Mesenchymal stem cell (in vitro differentiated cells and primary cell): ENCODE data around the gene DPYSL4.

Experiments
- DNase-seq: peaks from one replicate; pipeline ENCODE4 v3.0.0-alpha.2; 2013
- H2AFZ ChIP-seq: one replicate; pipeline ENCODE4 v1.6.1; 2013; ENCODE audit warnings: low read depth, mild to moderate bottlenecking, control low read depth, inconsistent platforms, low read length, moderate library complexity
- H2AK5ac ChIP-seq: 2 replicates; pipeline ENCODE4 v1.6.1; 2013; ENCODE audit warnings: low read length, moderate library complexity, mild to moderate bottlenecking, inconsistent platforms; ENCODE audit not compliant: severe bottlenecking
- H2BK120ac ChIP-seq: one replicate; pipeline ENCODE4 v1.6.1; 2013; ENCODE audit warnings: low read depth, mild to moderate bottlenecking, inconsistent platforms, low read length, moderate library complexity
- H2BK12ac ChIP-seq, 2 experiments: one replicate each; pipeline ENCODE4 v1.6.1; 2013; ENCODE audit warnings: inconsistent platforms in 2 of 2, low read length in 2 of 2, mild to moderate bottlenecking in 2 of 2, moderate library complexity in 2 of 2, control low read depth in 1 of 2
- H2BK15ac ChIP-seq: one replicate; pipeline ENCODE4 v1.6.1; 2013; ENCODE audit warnings: mild to moderate bottlenecking, low read depth, inconsistent platforms; ENCODE audit not compliant: poor library complexity, severe bottlenecking
- H2BK5ac ChIP-seq: 2 replicates; pipeline ENCODE4 v1.6.1; 2013; ENCODE audit warnings: low read depth, mild to moderate bottlenecking, low read length, control low read depth, inconsistent platforms; ENCODE audit not compliant: poor library complexity, severe bottlenecking
- H3K14ac ChIP-seq, 2 experiments: one replicate each; pipeline ENCODE4 v1.6.1; 2013; ENCODE audit warnings: inconsistent platforms in 2 of 2, low read length in 2 of 2, control low read depth in 1 of 2, mild to moderate bottlenecking in 1 of 2, moderate library complexity in 1 of 2
- H3K18ac ChIP-seq, 2 experiments: one replicate each; pipeline ENCODE4 v1.6.1; 2013; ENCODE audit warnings: inconsistent platforms in 2 of 2, low read length in 2 of 2, control low read depth in 1 of 2, low read depth in 1 of 2, mild to moderate bottlenecking in 1 of 2
- H3K23ac ChIP-seq, 2 experiments: one replicate each; pipeline ENCODE4 v1.6.1; 2013; ENCODE audit warnings: inconsistent platforms in 2 of 2, low read length in 2 of 2, mild to moderate bottlenecking in 2 of 2, moderate library complexity in 2 of 2, control low read depth in 1 of 2
- H3K27ac ChIP-seq: 2 replicates; pipeline ENCODE4 v1.5.1; 2013; ENCODE audit warnings: mild to moderate bottlenecking, moderate library complexity, low read length, control low read depth, inconsistent platforms; ENCODE audit not compliant: poor library complexity, severe bottlenecking
- H3K27me3 ChIP-seq, 2 experiments: 2 replicates each; pipeline versions ENCODE4 v1.6.1 to v1.7.0; 2013; ENCODE audit warnings: low read length in 2 of 2, mild to moderate bottlenecking in 2 of 2, moderate library complexity in 2 of 2, control low read depth in 1 of 2, inconsistent platforms in 1 of 2; ENCODE audit not compliant: control insufficient read depth in 1 of 2, insufficient read depth in 1 of 2
- H3K36me3 ChIP-seq, 2 experiments: 2 replicates each; pipeline versions ENCODE4 v1.6.1 to v1.7.0; 2013; ENCODE audit warnings: low read length in 2 of 2, control low read depth in 1 of 2, inconsistent platforms in 1 of 2, low read depth in 1 of 2, mild to moderate bottlenecking in 1 of 2; ENCODE audit not compliant: insufficient read depth in 2 of 2, control insufficient read depth in 1 of 2
- H3K4ac ChIP-seq, 2 experiments: one replicate each; pipeline ENCODE4 v1.6.1; 2013; ENCODE audit warnings: inconsistent platforms in 2 of 2, low read length in 2 of 2, mild to moderate bottlenecking in 2 of 2, moderate library complexity in 2 of 2, control low read depth in 1 of 2, low read depth in 1 of 2
- H3K4me1 ChIP-seq: 2 replicates; pipeline ENCODE4 v1.6.1; 2013; ENCODE audit warnings: low read depth, low read length, control low read depth; ENCODE audit not compliant: control insufficient read depth, insufficient read depth
- H3K4me2 ChIP-seq: 2 replicates; pipeline ENCODE4 v1.6.1; 2013; ENCODE audit warnings: low read length, mild to moderate bottlenecking, inconsistent platforms; ENCODE audit not compliant: poor library complexity, severe bottlenecking
- H3K4me3 ChIP-seq, 2 experiments: 2 replicates each; pipeline versions ENCODE4 v1.5.1 to v1.7.0; 2013; ENCODE audit warnings: low read length in 2 of 2, mild to moderate bottlenecking in 2 of 2, control low read depth in 1 of 2, low read depth in 1 of 2; ENCODE audit not compliant: insufficient read depth in 1 of 2
- H3K79me1 ChIP-seq: replicated peaks from 2 replicates; pipeline ENCODE4 v1.6.1; 2013; ENCODE audit warnings: mild to moderate bottlenecking, control low read depth, low read length, inconsistent platforms; ENCODE audit not compliant: poor library complexity, severe bottlenecking
- H3K9ac ChIP-seq: 2 replicates; pipeline ENCODE4 v1.7.0; 2013; ENCODE audit warnings: mild to moderate bottlenecking, low read length, moderate library complexity
- H3K9me3 ChIP-seq: 2 replicates; pipeline ENCODE4 v1.7.0; 2013; ENCODE audit warnings: mild to moderate bottlenecking, low read length; ENCODE audit not compliant: control insufficient read depth
- H4K8ac ChIP-seq: one replicate; pipeline ENCODE4 v1.6.1; 2013; ENCODE audit warnings: inconsistent platforms, mild to moderate bottlenecking, low read length, moderate library complexity
- H4K91ac ChIP-seq: one replicate; pipeline ENCODE4 v1.6.1; 2013; ENCODE audit warnings: mild to moderate bottlenecking, low read length, inconsistent platforms
- WGBS: methylation state at CpG from one replicate; pipeline ENCODE4 v1.1.7; 2013; ENCODE audit warnings: mixed read lengths; 5-methylcytosine and 5-hydroxymethylcytosine counted together

Gene DPYSL4

GRCh38 chr10:132204781-132205473, 18.2 kb downstream of the DPYSL4 start:
- Histone ChIP-seq H3K27ac (no peak overlapping the region), H3K9ac (no peak overlapping the region), H3K4me3 (no peak overlapping the region), H3K23ac (no peak overlapping the region), H3K18ac (no peak overlapping the region), H2BK15ac (no peak overlapping the region), H3K27me3 (no peaks in the 10 kb centered on the region), H2BK5ac (no peak overlapping the region), H3K79me1 (no peaks in the 10 kb centered on the region), H2BK12ac (no peak overlapping the region), H3K9me3 (no peaks in the 10 kb centered on the region), H4K91ac (no peak overlapping the region), H4K8ac (no peak overlapping the region), H2AK5ac (no peak overlapping the region), H3K4me1 (peaks cover 6% of the 10 kb centered on the region), H2BK120ac (no peak overlapping the region), H2AFZ (no peak overlapping the region), H3K14ac (no peak overlapping the region), H3K4me2 (no peak overlapping the region), H3K4ac (no peak overlapping the region), H3K36me3 (peaks cover 0 to 40% of the 10 kb centered on the region in 2 experiments)
- no peak for DNase-seq
- WGBS = 87% methylated on average over 28 of the region's 28 CpGs

- DNase-seq = no peak
- H3K79me1 ChIP-seq = no peaks in the 10 kb centered on the region
- no peak overlapping the region for H3K4ac ChIP-seq
- H3K27ac ChIP-seq = no peak overlapping the region
- no peak overlapping the region for H2BK5ac ChIP-seq
- no peak overlapping the region for H2AK5ac ChIP-seq
- H3K14ac ChIP-seq = no peak overlapping the region
- H3K4me3 ChIP-seq = no peak overlapping the region
- H3K9me3 ChIP-seq = no peaks in the 10 kb centered on the region
- peaks cover 0 to 36% of the 10 kb centered on the region in 2 experiments for H3K36me3 ChIP-seq
- H3K18ac ChIP-seq = no peak overlapping the region
- H2BK15ac ChIP-seq = no peak overlapping the region
- no peak overlapping the region for H3K9ac ChIP-seq
- no peak overlapping the region for H2AFZ ChIP-seq
- no peak overlapping the region for H3K4me2 ChIP-seq
- H3K27me3 ChIP-seq = no peaks in the 10 kb centered on the region
- peaks cover 6% of the 10 kb centered on the region for H3K4me1 ChIP-seq
- H2BK120ac ChIP-seq = no peak overlapping the region
- H3K23ac ChIP-seq = no peak overlapping the region
- H2BK12ac ChIP-seq = no peak overlapping the region
- WGBS = 86% methylated on average over 34 of the region's 37 CpGs
- H4K8ac ChIP-seq = no peak overlapping the region
- no peak overlapping the region for H4K91ac ChIP-seq
These were observed 19.1 kb downstream of the DPYSL4 start for GRCh38 chr10:132205650-132206376.

GRCh38 chr10:132206377-132206745, 19.6 kb downstream of the DPYSL4 start:
- Histone ChIP-seq H4K91ac (no peak overlapping the region), H3K4me3 (no peak overlapping the region)
- DNase-seq = no peak

GRCh38 chr10:132206806-132207535, 20.2 kb downstream of the DPYSL4 start:
- H3K79me1 ChIP-seq = no peaks in the 10 kb centered on the region
- H2AFZ ChIP-seq = no peak overlapping the region

More at GRCh38 chr10:132206377-132206745, 19.6 kb downstream of the DPYSL4 start:
- Histone ChIP-seq H2AK5ac (no peak overlapping the region), H2BK120ac (no peak overlapping the region), H3K23ac (no peak overlapping the region), H3K79me1 (no peaks in the 10 kb centered on the region), H3K14ac (no peak overlapping the region), H2BK15ac (no peak overlapping the region), H3K27me3 (no peaks in the 10 kb centered on the region), H3K9me3 (no peaks in the 10 kb centered on the region), H3K36me3 (peaks cover 0 to 31% of the 10 kb centered on the region in 2 experiments), H2BK12ac (no peak overlapping the region), H3K9ac (no peak overlapping the region), H3K4me2 (no peak overlapping the region), H3K4me1 (peaks cover 6% of the 10 kb centered on the region), H3K4ac (no peak overlapping the region), H2BK5ac (no peak overlapping the region), H2AFZ (no peak overlapping the region), H4K8ac (no peak overlapping the region), H3K27ac (no peak overlapping the region), H3K18ac (no peak overlapping the region)
- WGBS = 91% methylated on average over 11 of the region's 11 CpGs

More at GRCh38 chr10:132206806-132207535, 20.2 kb downstream of the DPYSL4 start:
- WGBS = 90% methylated on average over 29 of the region's 29 CpGs
- no peak overlapping the region for H3K14ac ChIP-seq
- no peak overlapping the region for H2BK15ac ChIP-seq
- no peak overlapping the region for H4K91ac ChIP-seq
- no peak overlapping the region for H4K8ac ChIP-seq
- H3K9ac ChIP-seq = no peak overlapping the region
- peaks cover 6% of the 10 kb centered on the region for H3K4me1 ChIP-seq
- H3K4me2 ChIP-seq = no peak overlapping the region
- H3K4ac ChIP-seq = no peak overlapping the region
- H3K9me3 ChIP-seq = no peaks in the 10 kb centered on the region
- no peak overlapping the region for H2BK12ac ChIP-seq
- H3K27ac ChIP-seq = no peak overlapping the region
- no peak overlapping the region for H2BK5ac ChIP-seq
- no peak for DNase-seq
- no peak overlapping the region for H3K18ac ChIP-seq
- no peak overlapping the region for H2BK120ac ChIP-seq
- no peak overlapping the region for H3K23ac ChIP-seq
- no peak overlapping the region for H3K4me3 ChIP-seq
- no peak overlapping the region for H2AK5ac ChIP-seq
- no peaks in the 10 kb centered on the region for H3K27me3 ChIP-seq
- H3K36me3 ChIP-seq = peaks cover 0 to 27% of the 10 kb centered on the region in 2 experiments
